ENCODE data around the gene SUN5.

GRCh38 chr20:32957459-32957858, 46.8 kb downstream of the SUN5 start:
- TF ChIP-seq TAF1 (IDR thresholded peaks at IDR 0.05; ENCODE audit: borderline replicate concordance, low read depth, low read length): no peak
- TF ChIP-seq POLR2A (IDR thresholded peaks at IDR 0.05; ENCODE audit: low read depth, low read length): no peak
- TF ChIP-seq POLR2AphosphoS5 (IDR thresholded peaks at IDR 0.05; ENCODE audit: low read depth, low read length): no peak

All from GM12892 (cell line).